Ascending aorta (tissue), 2 donors: ENCODE results near the gene ROPN1B. TPM values are rescaled to one million over a fixed set of nuclear protein-coding genes. Genes with fewer than 3 reads are reported as not detected.

Source experiments
- DNase-seq, 2 donors: peaks; one replicate each; pipeline ENCODE4 v3.0.0-alpha.2; 2019; ENCODE audit warnings: low spot score in 2 of 2
- H3K27ac ChIP-seq, 2 donors: fragments of 200-600 bp; sonication (generic); one replicate each; pipeline ENCODE4 v1.5.1; 2016 to 2017; ENCODE audit warnings: mild to moderate bottlenecking in 1 of 2
- H3K27me3 ChIP-seq: fragments of 200-600 bp; sonication (generic); one replicate; pipeline ENCODE4 v1.5.1; 2017
- H3K36me3 ChIP-seq, 2 donors: fragments of 200-600 bp; sonication (generic); one replicate each; pipeline ENCODE4 v1.5.1; 2016
- H3K4me1 ChIP-seq, 2 donors: fragments of 200-600 bp; sonication (generic); one replicate each; pipeline ENCODE4 v1.5.1; 2016 to 2017; ENCODE audit warnings: mild to moderate bottlenecking in 1 of 2
- H3K4me3 ChIP-seq, 2 donors: fragments of 200-600 bp; sonication (generic); one replicate each; pipeline ENCODE4 v1.5.1; 2016 to 2017; ENCODE audit warnings: mild to moderate bottlenecking in 1 of 2
- H3K9me3 ChIP-seq, 2 donors: fragments of 200-600 bp; sonication (generic); one replicate each; pipeline ENCODE4 v1.5.1; 2016
- intact Hi-C: fragments of 100-400 bp; cut with DNase I; formaldehyde crosslinking; loops from one replicate; pipeline ENCODE4 v1.15.1; 2023
- total RNA-seq: library from RNA; depleted of rRNA; stranded (reverse); fragments of >200 nt; gene quantifications from one replicate; pipeline ENCODE4 v1.1.0, GENCODE V29; 2016
- TF ChIP-seq, protein P1 (sequence below), 3 experiments: fragments of 200-600 bp in 2 of 3; fragments of 450-650 bp in 1 of 3; sonication (generic) in 2 of 3; IDR thresholded peaks; one replicate each; pipeline ENCODE4 v1.5.1; 2016 to 2019; ENCODE audit warnings: antibody characterized with exemption in 3 of 3, mild to moderate bottlenecking in 1 of 3, moderate library complexity in 1 of 3

ROPN1B gene
- total RNA-seq, 1 donor from 2014 or later: not detected

DNA sequence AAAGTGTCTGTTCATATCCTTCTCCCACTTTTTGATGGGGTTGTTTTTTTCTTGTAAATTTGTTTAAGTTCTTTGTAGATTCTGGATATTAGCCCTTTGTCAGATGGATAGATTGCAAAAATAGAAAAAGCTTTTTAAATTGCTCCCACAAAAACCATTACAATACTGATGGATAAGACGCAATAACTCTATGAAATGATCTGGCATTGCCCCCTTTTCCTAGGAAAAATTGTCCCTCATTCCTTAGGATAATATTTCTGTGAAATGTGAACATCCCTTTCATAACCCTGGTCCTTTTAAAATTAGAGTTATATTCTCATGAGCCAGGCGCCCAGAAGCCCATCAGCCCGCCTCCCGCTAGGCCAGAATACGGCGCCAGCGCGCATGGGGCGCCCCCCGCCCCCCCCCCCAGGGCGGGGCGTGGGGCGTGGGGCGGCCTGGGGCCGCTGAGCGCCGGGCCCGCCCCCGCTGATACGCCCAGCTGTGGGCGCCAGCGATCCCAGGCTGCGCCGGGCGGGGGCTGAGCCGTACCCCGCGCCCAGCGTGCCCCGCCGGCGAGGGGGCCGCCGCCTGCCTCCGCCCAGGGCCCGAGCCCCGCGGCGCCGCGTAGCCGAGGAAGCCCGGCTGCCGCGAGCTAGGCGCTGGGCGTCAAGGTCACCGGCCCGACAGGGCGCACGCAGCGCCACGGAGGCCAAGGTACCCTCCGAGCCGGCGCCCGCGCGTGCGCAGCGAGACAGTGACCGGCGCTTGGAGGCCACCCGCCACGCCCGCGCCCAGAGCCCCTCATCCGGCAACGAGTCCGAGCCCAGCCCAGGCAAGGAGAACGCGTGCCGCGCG is 11.1 kb upstream of the ROPN1B start:
- peak overlapping the region; percentile 21 to 44 for H3K4me3 ChIP-seq
- H3K36me3 ChIP-seq: no peaks in the 10 kb centered on the region
- no peaks in the 10 kb centered on the region for H3K27me3 ChIP-seq
- H3K27ac ChIP-seq: no peak overlapping the region
- H3K9me3 ChIP-seq: no peaks in the 10 kb centered on the region
- no peak for DNase-seq
- no peaks in the 10 kb centered on the region for H3K4me1 ChIP-seq
- intact Hi-C loops: no loop called here
- TF ChIP-seq, protein P1, sequence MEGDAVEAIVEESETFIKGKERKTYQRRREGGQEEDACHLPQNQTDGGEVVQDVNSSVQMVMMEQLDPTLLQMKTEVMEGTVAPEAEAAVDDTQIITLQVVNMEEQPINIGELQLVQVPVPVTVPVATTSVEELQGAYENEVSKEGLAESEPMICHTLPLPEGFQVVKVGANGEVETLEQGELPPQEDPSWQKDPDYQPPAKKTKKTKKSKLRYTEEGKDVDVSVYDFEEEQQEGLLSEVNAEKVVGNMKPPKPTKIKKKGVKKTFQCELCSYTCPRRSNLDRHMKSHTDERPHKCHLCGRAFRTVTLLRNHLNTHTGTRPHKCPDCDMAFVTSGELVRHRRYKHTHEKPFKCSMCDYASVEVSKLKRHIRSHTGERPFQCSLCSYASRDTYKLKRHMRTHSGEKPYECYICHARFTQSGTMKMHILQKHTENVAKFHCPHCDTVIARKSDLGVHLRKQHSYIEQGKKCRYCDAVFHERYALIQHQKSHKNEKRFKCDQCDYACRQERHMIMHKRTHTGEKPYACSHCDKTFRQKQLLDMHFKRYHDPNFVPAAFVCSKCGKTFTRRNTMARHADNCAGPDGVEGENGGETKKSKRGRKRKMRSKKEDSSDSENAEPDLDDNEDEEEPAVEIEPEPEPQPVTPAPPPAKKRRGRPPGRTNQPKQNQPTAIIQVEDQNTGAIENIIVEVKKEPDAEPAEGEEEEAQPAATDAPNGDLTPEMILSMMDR (IDR thresholded peaks at IDR 0.05): no peak

DNA sequence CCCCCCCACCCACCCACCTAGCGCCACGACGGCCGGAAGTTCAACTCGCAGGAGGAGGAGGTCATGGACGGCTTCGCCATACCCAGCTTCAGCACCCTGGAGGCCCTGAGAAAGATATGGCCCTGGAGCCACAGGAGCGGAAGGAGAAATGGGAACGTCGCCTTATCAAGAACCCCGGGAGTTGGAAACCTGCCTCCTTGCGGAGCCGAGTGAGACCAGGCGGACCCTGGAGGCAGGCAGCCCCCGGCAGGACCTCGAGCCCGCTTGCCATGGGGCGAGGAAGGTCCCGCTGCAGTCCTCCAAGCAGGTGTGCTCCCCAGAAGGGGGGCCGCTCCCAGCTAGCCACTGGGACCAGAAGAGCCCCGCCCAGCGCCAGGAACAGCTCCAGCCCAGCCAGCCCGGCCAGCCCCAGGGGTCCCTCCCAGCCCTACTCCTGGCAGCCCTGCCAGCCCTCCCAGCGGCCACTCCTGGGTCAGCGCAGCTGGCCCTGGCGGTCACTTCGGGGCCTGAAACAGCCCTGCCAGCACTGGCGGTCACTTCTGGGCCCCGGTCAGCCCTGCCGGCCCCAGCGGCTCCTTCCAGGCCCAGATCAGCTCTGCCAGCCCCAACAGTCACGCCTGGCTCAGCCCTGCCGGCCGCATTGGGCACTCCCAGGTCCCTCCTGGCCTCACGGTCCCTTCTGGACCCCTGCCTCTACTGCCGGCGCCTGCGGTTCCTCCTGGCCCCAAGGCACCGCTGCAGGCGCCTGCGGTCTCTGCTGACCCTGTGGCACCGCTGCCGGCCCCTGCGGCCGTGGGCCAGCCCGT is 10.3 kb upstream of the ROPN1B start:
- Histone ChIP-seq H3K9me3 (no peaks in the 10 kb centered on the region), H3K4me3 (peak overlapping the region; percentile 21 to 44), H3K36me3 (no peaks in the 10 kb centered on the region), H3K27ac (no peak overlapping the region), H3K27me3 (no peaks in the 10 kb centered on the region), H3K4me1 (no peaks in the 10 kb centered on the region)
- DNase-seq: no peak
- intact Hi-C loops: no loop called here
- TF ChIP-seq, protein P1 (IDR thresholded peaks at IDR 0.05): no peak

DNA sequence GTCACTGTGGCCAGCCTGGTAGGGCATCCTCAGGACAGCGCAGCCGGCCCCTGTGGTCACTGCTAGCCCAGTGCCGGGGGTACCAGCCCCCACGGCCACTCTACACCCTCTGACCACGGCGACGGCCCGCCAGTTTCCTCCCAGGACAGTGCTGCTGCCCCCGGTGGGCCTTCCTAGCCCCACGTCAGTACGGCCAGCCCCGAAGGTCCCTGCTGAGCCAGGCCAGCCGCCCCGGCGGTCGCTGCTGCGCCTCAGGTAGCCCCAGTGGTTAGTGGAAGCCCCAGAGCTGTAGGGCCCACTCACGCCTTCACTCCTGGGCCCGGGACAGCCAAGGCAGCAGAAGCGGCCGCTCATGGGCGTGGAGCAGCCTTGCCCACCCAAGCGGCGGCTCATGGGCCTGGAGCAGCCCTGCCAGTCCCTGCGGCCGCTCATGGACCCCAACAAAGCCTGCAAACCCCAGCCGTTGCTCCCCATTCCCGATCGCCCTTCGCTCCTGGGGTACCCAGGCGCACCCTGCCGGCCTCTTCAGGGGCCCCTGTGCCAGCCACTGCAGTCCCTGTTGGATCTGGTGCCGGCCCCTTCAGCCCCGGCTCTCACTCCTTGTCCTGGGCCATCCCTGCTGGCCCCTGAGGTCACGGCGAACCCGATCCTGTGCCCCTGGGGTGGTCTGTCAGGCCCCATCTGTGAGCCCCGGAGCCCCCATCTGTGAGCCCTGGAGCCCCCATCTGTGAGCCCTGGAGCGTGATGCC is 9.5 kb upstream of the ROPN1B start:
- H3K27me3 ChIP-seq: no peaks in the 10 kb centered on the region

DNA sequence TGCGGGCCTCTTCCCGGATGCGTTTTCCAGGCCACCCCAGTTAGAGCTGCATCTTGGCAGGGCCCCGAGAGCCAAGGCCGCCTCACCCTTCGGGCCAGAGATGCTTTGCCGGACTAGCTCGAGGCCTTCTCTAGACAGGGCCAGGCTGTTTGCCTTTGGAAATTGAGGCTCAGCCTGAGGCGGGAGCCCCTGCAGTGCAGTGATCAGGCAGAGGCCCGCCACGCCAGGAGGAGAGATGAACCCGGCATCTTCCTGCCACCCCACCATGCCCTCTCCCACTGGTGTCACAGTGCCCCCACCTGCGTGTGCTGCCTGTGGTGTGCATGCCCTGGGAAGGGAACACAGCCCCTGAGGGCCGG is 8.9 kb upstream of the ROPN1B start:
- no peaks in the 10 kb centered on the region for H3K27me3 ChIP-seq
- no peak for DNase-seq
- TF ChIP-seq, protein P1 (IDR thresholded peaks at IDR 0.05): no peak

More for the DNA sequence above, 9.5 kb upstream of the ROPN1B start:
- H3K9me3 ChIP-seq: no peaks in the 10 kb centered on the region
- H3K4me3 ChIP-seq: no peak overlapping the region
- TF ChIP-seq, protein P1 (IDR thresholded peaks at IDR 0.05): no peak
- no peak for DNase-seq
- no peaks in the 10 kb centered on the region for H3K36me3 ChIP-seq
- intact Hi-C loops: no loop called here
- no peak overlapping the region for H3K27ac ChIP-seq
- no peaks in the 10 kb centered on the region for H3K4me1 ChIP-seq

DNA sequence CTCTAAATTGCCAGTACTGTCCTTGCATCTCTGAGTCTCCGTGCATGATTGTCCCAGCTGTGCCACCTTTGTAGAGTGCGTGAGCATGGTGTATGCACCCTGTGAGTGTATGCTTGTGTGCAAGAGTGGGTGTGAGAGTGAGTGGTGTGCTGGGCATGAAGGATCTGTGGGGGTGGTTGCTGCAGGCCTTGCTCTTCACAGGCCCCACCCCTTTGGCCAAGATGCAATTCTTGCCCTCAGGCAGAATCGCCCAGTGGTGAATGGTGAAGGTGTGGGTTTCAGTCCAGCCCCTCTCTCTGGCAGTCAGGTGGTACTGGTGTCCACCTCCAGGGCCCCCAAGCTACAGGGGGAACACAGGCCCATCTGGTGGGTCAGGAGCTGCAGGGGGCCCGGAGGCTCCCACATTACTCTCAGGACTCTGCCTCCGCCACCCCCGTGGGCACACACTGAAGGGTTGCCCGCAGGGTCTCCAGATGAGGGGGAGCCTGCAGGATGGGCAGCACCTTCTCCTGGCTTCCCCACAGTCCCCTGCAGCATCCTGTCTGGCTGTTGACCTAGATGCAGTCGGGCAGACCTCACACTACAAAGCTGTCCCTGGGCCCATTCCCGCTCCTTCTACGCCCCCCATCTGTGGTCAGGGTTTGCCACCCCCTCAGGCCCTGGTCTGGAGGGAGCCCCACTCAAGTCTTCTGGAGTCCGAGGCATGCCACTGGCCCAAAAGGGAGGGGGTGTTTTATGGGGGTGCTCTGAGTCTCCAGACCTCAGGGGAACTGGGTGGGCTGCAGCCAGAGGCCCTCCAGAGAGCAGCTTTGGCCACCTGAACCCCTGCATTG is 8.3 kb upstream of the ROPN1B start:
- intact Hi-C loops: no loop called here
- Histone ChIP-seq H3K4me1 (no peaks in the 10 kb centered on the region), H3K4me3 (no peak overlapping the region), H3K36me3 (no peaks in the 10 kb centered on the region), H3K27ac (no peak overlapping the region), H3K9me3 (no peaks in the 10 kb centered on the region), H3K27me3 (no peaks in the 10 kb centered on the region)
- TF ChIP-seq, protein P1 (IDR thresholded peaks at IDR 0.05): no peak
- DNase-seq: no peak

More for the DNA sequence above, 8.9 kb upstream of the ROPN1B start:
- no peak overlapping the region for H3K4me3 ChIP-seq
- H3K4me1 ChIP-seq: no peaks in the 10 kb centered on the region
- H3K36me3 ChIP-seq: no peaks in the 10 kb centered on the region
- intact Hi-C loops: no loop called here
- no peaks in the 10 kb centered on the region for H3K9me3 ChIP-seq
- H3K27ac ChIP-seq: no peak overlapping the region
